NT2/D1 (cell line): ENCODE measurements around the gene NKAIN1.

Experiments used
- YY1 ChIP-seq: IDR thresholded peaks from 2 replicates; pipeline ENCODE4 v1.6.1; 2011; ENCODE audit not compliant: insufficient read length, insufficient read depth
- ZNF274 ChIP-seq: IDR thresholded peaks from 2 replicates; pipeline ENCODE4 v1.6.1; 2011; ENCODE audit warnings: mild to moderate bottlenecking, low read depth, low read length

- TF ChIP-seq YY1 (no peak), ZNF274 (no peak)
Observed at GRCh38 chr1:31159869-31160611, 79.6 kb downstream of the NKAIN1 start.
